ENCODE measurements around the gene MSMO1.

The MSMO1 gene

DNA sequence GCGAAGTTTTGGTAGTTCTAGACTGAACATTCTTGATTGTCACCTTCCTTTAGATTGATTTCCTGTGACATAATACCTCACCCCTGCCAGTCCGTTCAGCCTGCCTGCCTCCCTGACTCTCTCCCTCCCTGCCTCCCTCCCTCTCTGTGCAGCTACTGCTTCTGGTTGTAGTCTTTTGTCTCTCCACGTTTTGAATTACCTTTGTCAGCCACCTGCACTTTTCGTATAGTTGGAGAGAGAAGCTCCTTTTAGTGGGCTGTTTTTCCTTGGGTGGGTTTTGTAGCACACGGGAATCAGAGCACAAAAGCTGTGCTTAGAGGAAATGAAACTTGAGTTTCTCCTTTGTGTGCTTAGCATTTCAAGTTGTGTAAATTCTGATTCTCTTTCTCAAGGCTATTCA, 32.6 kb upstream of the MSMO1 start:
- Histone ChIP-seq H3K4me1 (peaks cover 22% of the 10 kb centered on the region), H3K4me2 (peak overlapping the region; percentile 23), H3K27me3 (no peaks in the 10 kb centered on the region), H3K9me3 (no peaks in the 10 kb centered on the region), H3K4me3 (no peak overlapping the region), H3K36me3 (peaks cover 84% of the 10 kb centered on the region), H4K20me1 (peaks cover 81% of the 10 kb centered on the region), H3K9ac (no peak overlapping the region), H3K27ac (no peak overlapping the region)
- no peak for TF ChIP-seq Cebpa-rat (IDR thresholded peaks at IDR 0.05)

DNA sequence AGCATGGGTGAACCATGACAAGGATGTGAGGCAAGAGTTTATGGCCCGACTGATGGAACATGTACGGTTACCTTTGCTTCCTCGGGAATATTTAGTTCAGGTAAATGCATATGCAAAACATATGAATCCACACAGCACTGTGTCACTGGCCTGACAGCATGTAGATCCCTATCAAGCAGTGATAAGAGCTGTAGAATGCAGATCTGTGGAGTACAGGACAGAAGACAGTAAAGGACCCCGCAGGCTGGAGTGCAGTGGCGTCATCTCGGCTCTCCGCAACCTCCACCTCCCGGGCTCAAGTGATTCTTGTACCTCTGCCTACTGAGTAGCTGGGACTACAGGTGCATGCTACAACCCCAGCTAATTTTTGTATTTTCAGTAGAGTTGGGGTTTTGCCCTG, 29.8 kb upstream of the MSMO1 start:
- no peak overlapping the region for H3K9ac ChIP-seq
- no peak overlapping the region for H3K4me3 ChIP-seq
- H3K9me3 ChIP-seq = no peaks in the 10 kb centered on the region
- H3K4me2 ChIP-seq = no peak overlapping the region
- H4K20me1 ChIP-seq = peaks cover 80% of the 10 kb centered on the region
- H3K27ac ChIP-seq = no peak overlapping the region
- TF ChIP-seq Cebpa-rat (IDR thresholded peaks at IDR 0.05) = no peak
- H3K27me3 ChIP-seq = no peaks in the 10 kb centered on the region
- peaks cover 45% of the 10 kb centered on the region for H3K4me1 ChIP-seq
- peaks cover 68% of the 10 kb centered on the region for H3K36me3 ChIP-seq

DNA sequence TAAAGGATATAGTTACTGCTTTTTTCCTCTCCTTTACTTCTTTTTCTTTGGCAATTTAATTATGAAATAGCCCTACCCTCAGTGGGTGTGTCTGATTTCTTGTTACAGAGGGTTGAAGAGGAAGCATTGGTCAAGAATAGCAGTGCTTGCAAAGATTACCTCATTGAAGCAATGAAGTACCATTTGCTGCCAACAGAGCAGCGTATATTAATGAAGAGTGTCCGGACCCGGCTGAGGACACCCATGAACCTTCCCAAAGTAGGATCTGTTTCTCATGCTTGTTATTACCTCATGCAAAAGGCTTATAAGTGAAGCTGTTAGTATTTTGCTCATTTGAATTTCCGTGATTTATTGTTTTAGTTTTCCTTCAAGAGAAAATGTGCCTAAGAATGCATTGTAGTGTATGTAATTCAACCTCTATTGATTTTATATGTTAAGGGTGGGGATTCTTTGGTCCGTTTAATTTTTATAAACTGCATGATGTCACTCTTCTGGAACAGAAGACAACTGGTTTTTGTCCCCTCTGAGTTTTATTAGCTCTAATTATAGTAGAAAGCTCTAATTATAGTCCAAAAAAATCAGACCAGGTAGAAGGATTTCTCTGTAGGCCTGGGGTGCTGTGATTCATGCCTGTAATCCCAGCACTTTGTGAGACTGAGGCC, 27.9 kb upstream of the MSMO1 start:
- no peak for TF ChIP-seq Cebpa-rat (IDR thresholded peaks at IDR 0.05)
- H4K20me1 ChIP-seq = peaks cover 74% of the 10 kb centered on the region

DNA sequence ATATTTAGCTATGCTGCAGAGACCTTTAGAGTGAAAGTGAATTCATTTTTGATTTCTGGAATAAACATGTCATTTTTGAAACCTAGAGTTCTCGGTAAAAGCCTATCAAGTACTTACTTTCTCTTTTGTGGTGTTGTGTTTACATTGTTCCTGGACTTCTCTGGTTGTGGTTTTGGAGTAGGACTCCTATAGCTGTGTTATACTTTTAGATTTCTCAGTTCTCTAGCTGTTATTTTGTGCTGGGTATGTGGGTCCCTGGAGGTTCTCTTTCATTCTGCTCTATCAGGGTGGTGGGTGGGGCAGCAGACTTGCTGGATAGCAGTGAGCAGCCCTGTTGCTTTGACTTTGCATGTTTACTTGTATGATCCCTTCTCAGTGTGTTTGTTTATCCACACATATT, 25.6 kb upstream of the MSMO1 start:
- Histone ChIP-seq H3K4me3 (no peak overlapping the region), H3K4me1 (peaks cover 29% of the 10 kb centered on the region), H3K27ac (no peak overlapping the region), H3K9ac (no peak overlapping the region), H3K4me2 (peak overlapping the region; percentile 35), H3K9me3 (no peaks in the 10 kb centered on the region), H4K20me1 (peaks cover 63% of the 10 kb centered on the region), H3K27me3 (no peaks in the 10 kb centered on the region), H3K36me3 (peaks cover 70% of the 10 kb centered on the region)
- TF ChIP-seq Cebpa-rat (IDR thresholded peaks at IDR 0.05) = no peak

More for the DNA sequence above, 27.9 kb upstream of the MSMO1 start:
- Histone ChIP-seq H3K9ac (no peak overlapping the region), H3K4me3 (no peak overlapping the region), H3K36me3 (peaks cover 71% of the 10 kb centered on the region), H3K4me2 (no peak overlapping the region), H3K9me3 (no peaks in the 10 kb centered on the region), H3K27me3 (no peaks in the 10 kb centered on the region), H3K4me1 (peaks cover 38% of the 10 kb centered on the region), H3K27ac (no peak overlapping the region)

DNA sequence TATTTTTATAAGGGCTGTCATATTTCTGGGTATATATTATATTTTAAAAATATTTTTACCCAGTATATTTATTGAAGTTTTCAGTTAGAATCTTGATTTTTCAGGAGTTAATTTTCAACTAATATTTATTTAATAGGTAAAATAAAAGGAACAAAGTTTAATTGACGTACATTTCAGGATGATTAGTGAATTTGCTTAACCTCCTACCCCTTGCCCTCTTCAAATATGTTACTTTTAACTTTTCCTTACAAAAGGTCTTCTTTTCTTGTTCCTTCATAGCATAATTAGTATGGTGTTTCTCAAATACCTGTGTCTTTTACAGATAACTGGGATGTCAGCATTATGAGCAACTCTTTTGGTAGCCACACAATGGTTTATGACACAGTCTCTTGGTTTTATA, 24.8 kb upstream of the MSMO1 start:
- no peak overlapping the region for H3K27ac ChIP-seq
- H3K27me3 ChIP-seq = no peaks in the 10 kb centered on the region
- peaks cover 60% of the 10 kb centered on the region for H4K20me1 ChIP-seq
- H3K4me3 ChIP-seq = no peak overlapping the region
- no peak overlapping the region for H3K9ac ChIP-seq
- peaks cover 29% of the 10 kb centered on the region for H3K4me1 ChIP-seq
- no peak overlapping the region for H3K4me2 ChIP-seq
- no peaks in the 10 kb centered on the region for H3K9me3 ChIP-seq
- peaks cover 73% of the 10 kb centered on the region for H3K36me3 ChIP-seq
- TF ChIP-seq Cebpa-rat (IDR thresholded peaks at IDR 0.05) = no peak

DNA sequence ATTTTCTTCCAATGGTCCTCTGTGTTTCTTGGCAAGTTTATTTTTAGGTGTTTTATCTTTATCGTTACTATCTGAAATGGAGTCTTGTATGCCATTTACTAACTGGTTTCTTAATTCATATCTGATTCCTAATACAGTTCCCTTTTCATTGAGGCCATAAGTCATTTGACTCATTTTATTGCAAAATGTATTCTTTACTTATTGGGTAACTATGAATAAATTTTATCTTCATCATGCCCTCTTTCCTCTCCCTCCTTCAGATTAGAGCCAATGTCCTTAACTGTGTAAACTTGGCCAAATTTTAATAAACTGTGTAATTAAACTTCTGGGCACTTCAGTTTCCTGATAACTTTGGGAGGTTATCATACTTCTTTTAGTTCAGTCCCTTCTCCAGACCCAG, 19.3 kb upstream of the MSMO1 start:
- H3K9ac ChIP-seq = no peak overlapping the region
- no peak overlapping the region for H3K4me2 ChIP-seq
- no peaks in the 10 kb centered on the region; the same call in 1 of the 2 replicates for H3K9me3 ChIP-seq
- peaks cover 98% of the 10 kb centered on the region for H3K36me3 ChIP-seq
- no peaks in the 10 kb centered on the region for H3K4me1 ChIP-seq
- peaks cover 35% of the 10 kb centered on the region for H4K20me1 ChIP-seq
- no peaks in the 10 kb centered on the region for H3K27me3 ChIP-seq
- no peak for TF ChIP-seq Cebpa-rat (IDR thresholded peaks at IDR 0.05)
- H3K27ac ChIP-seq = no peak overlapping the region
- H3K4me3 ChIP-seq = no peak overlapping the region

DNA sequence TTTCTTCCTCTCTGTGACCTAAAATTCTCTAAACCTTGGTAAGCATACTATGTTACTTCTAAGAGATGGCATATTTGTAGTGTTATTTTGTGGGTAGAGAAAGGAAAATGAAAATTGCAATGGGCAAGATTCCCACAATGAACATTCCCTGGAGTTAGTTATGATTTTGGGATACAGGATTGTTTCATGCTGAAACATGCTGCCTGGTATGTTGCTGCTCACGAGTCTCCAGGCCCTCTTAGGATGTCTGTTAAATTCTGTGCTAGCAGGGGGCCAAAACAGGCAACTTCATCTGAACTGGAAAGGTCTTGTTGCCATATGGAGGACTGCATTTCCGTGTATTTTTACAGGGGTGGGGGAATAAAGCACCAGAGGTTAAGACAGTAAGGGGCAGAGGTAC, 18.9 kb upstream of the MSMO1 start:
- no peaks in the 10 kb centered on the region for H3K27me3 ChIP-seq
- H4K20me1 ChIP-seq = peaks cover 33% of the 10 kb centered on the region
- no peak overlapping the region for H3K4me2 ChIP-seq
- no peaks in the 10 kb centered on the region for H3K4me1 ChIP-seq
- TF ChIP-seq Cebpa-rat (IDR thresholded peaks at IDR 0.05) = no peak
- no peaks in the 10 kb centered on the region; the same call in 1 of the 2 replicates for H3K9me3 ChIP-seq
- peaks cover 96% of the 10 kb centered on the region for H3K36me3 ChIP-seq
- no peak overlapping the region for H3K4me3 ChIP-seq
- no peak overlapping the region for H3K9ac ChIP-seq
- H3K27ac ChIP-seq = no peak overlapping the region

DNA sequence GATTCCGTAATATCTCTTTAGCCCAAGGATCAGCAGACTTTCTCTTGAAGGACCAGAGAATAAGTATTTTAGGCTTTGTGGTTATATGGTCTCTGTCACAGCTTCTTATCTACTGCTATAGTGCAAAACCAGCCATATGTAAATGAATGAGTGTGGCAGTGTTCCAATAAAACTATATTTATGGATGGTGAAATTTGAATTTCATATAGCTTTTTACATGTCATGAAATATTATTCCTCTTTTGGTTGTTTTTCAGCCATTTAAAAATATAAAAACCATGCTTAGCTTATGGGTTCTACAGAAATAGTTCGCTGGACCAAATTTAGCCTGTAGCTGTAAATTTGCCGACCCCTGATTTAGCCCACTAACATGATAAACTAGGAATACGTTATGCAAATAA, 18.0 kb upstream of the MSMO1 start:
- no peak for TF ChIP-seq Cebpa-rat (IDR thresholded peaks at IDR 0.05)
- peaks cover 96% of the 10 kb centered on the region for H3K36me3 ChIP-seq

DNA sequence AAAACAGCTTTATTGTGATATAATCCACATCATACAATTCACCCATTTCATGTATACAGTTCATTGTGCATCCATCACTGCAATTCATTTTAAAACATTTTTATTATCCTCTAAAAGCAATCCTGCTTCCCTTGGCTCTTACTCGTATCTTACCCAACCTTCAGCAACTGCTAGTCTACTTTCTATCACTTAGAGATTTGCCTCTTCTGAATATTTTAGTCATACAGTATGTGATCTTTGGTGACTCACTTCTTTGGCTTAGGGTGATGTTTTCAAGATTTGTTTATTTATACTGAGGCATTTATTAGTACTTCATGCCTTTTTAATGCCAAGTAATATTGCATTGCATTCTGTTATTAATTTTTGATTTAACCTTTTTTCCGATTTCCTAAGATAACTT, 15.0 kb upstream of the MSMO1 start:
- H3K4me3 ChIP-seq = no peak overlapping the region
- no peak overlapping the region for H3K9ac ChIP-seq
- no peaks in the 10 kb centered on the region for H3K4me1 ChIP-seq
- H4K20me1 ChIP-seq = peaks cover 15% of the 10 kb centered on the region
- no peak overlapping the region for H3K27ac ChIP-seq
- H3K27me3 ChIP-seq = no peaks in the 10 kb centered on the region
- peaks cover 85% of the 10 kb centered on the region for H3K36me3 ChIP-seq
- H3K4me2 ChIP-seq = no peak overlapping the region
- no peak for TF ChIP-seq Cebpa-rat (IDR thresholded peaks at IDR 0.05)
- no peaks in the 10 kb centered on the region; the same call in 1 of the 2 replicates for H3K9me3 ChIP-seq

More for the DNA sequence above, 18.0 kb upstream of the MSMO1 start:
- Histone ChIP-seq H3K9me3 (no peaks in the 10 kb centered on the region; the same call in 1 of the 2 replicates), H4K20me1 (peaks cover 24% of the 10 kb centered on the region), H3K27ac (no peak overlapping the region), H3K4me1 (no peaks in the 10 kb centered on the region), H3K4me2 (no peak overlapping the region), H3K4me3 (no peak overlapping the region), H3K27me3 (no peaks in the 10 kb centered on the region), H3K9ac (no peak overlapping the region)

DNA sequence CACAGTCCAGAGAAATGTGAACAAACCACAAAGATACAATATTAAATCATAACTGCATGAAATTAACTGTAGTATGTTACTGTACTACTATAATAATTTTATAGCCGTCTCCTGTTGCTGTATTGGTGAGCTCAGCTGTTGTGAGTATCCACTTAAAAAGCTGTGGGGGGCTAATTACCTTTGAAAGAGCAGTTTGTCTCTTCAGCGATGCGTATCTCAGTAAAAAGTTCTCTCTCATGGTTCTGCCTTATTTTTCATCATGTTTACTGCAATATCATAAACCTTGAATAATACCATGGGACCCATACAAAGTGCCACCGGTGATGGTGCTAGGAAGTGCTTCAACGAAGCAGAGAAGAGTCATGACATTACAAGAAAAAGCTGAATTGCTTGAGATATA, 8.4 kb upstream of the MSMO1 start:
- H3K9me3 ChIP-seq = no peaks in the 10 kb centered on the region

More for the DNA sequence above, 8.4 kb upstream of the MSMO1 start:
- Histone ChIP-seq H3K36me3 (peaks cover 65% of the 10 kb centered on the region), H3K27ac (no peak overlapping the region), H3K4me2 (no peak overlapping the region), H3K4me1 (no peaks in the 10 kb centered on the region), H3K27me3 (no peaks in the 10 kb centered on the region), H4K20me1 (no peaks in the 10 kb centered on the region), H3K4me3 (no peak overlapping the region), H3K9ac (no peak overlapping the region)
- TF ChIP-seq Cebpa-rat (IDR thresholded peaks at IDR 0.05) = no peak

Measured in BLaER1 (cell line).